Measurements from ENCODE around the gene MCRS1. TPM values are rescaled to one million over a fixed set of nuclear protein-coding genes. Genes with fewer than 3 reads are reported as not detected.
A peak's percentile ranks its signal among the peaks of the same experiment; 100 is the strongest.
"Not testable (repeated sequence)": the region's sequence is repeated elsewhere in the genome, so short reads cannot be mapped to it uniquely, and the experiment has no call there.

MCRS1 gene
- total RNA-seq, result 10 to 100 TPM; 42.4 to 73.6 (median 61.1) TPM

- Histone ChIP-seq H3K9me3 (no peaks in the 10 kb centered on the region), H3K4me3 (peak within 1 kb of the TSS; percentile 80), H3K27ac (peak within 1 kb of the TSS; percentile 87), H3K4me1 (peaks cover 30% of the 10 kb centered on the region), H3K36me3 (peaks cover 28% of the 10 kb centered on the region), H3K27me3 (no peaks in the 10 kb centered on the region)
- under 1% methylated on average over 51 of the region's 54 CpGs for WGBS
- TF ChIP-seq POLR2AphosphoS5 (IDR thresholded peaks at IDR 0.05) (peak in 2 of 3 donors; percentile 70 to 78), EP300 (IDR thresholded peaks at IDR 0.05) (no peak), CTCF (IDR thresholded peaks at IDR 0.05) (no peak), POLR2A (IDR thresholded peaks at IDR 0.05) (peak in 1 of 2 donors; percentile 66)
- DNase-seq (ENCODE audit: low spot score in 2 of 2), result peak; percentile 94
Measured at GRCh38 chr12:49567611-49568441, at the start of gene MCRS1. TSS of gene MCRS1 (minus strand) at chr12:49568142. CDS start at chr12:49566731, 1,411 bp downstream.

- 75% methylated on average over 5 of the region's 5 CpGs for WGBS
- H3K4me3 ChIP-seq, result no peak overlapping the region
- H3K36me3 ChIP-seq, result no peaks in the 10 kb centered on the region
- H3K9me3 ChIP-seq, result no peaks in the 10 kb centered on the region
- no peaks in the 10 kb centered on the region for H3K27me3 ChIP-seq
- TF ChIP-seq EP300 (IDR thresholded peaks at IDR 0.05) (no peak), CTCF (IDR thresholded peaks at IDR 0.05) (no peak), POLR2AphosphoS5 (IDR thresholded peaks at IDR 0.05) (no peak)
- peaks cover 7% of the 10 kb centered on the region for H3K4me1 ChIP-seq
- H3K27ac ChIP-seq, result no peak overlapping the region
- no peak for DNase-seq (ENCODE audit: low spot score in 2 of 2)
Measured at GRCh38 chr12:49616533-49617219, 48.7 kb upstream of the MCRS1 start.

- Histone ChIP-seq H3K27me3 (no peaks in the 10 kb centered on the region), H3K9me3 (no peaks in the 10 kb centered on the region), H3K27ac (no peak overlapping the region), H3K4me1 (no peaks in the 10 kb centered on the region), H3K36me3 (no peaks in the 10 kb centered on the region), H3K4me3 (no peak overlapping the region)
- TF ChIP-seq CTCF (IDR thresholded peaks at IDR 0.05) (no peak), EP300 (IDR thresholded peaks at IDR 0.05) (no peak), POLR2AphosphoS5 (IDR thresholded peaks at IDR 0.05) (no peak), POLR2A (IDR thresholded peaks at IDR 0.05) (no peak)
- no peak for DNase-seq (ENCODE audit: low spot score in 2 of 2)
- WGBS, result 90% methylated on average over 7 of the region's 7 CpGs
Measured at GRCh38 chr12:49615725-49616124, 47.8 kb upstream of the MCRS1 start.

- no peaks in the 10 kb centered on the region for H3K27me3 ChIP-seq
Measured at GRCh38 chr12:49612210-49612609, 44.3 kb upstream of the MCRS1 start.

GRCh38 chr12:49610785-49611184, 42.8 kb upstream of the MCRS1 start:
- not testable (repeated sequence) for H3K4me3 ChIP-seq; H3K27ac ChIP-seq; DNase-seq (ENCODE audit: low spot score in 2 of 2); H3K4me1 ChIP-seq; H3K36me3 ChIP-seq; H3K9me3 ChIP-seq; H3K27me3 ChIP-seq
- WGBS, result 97% methylated on average over 4 of the region's 4 CpGs

More at GRCh38 chr12:49612210-49612609, 44.3 kb upstream of the MCRS1 start:
- TF ChIP-seq CTCF (IDR thresholded peaks at IDR 0.05) (no peak), POLR2AphosphoS5 (IDR thresholded peaks at IDR 0.05) (no peak), EP300 (IDR thresholded peaks at IDR 0.05) (no peak), POLR2A (IDR thresholded peaks at IDR 0.05) (no peak)
- Histone ChIP-seq H3K4me3 (no peak overlapping the region), H3K27ac (no peak overlapping the region), H3K36me3 (no peaks in the 10 kb centered on the region), H3K4me1 (no peaks in the 10 kb centered on the region), H3K9me3 (no peaks in the 10 kb centered on the region)
- DNase-seq (ENCODE audit: low spot score in 2 of 2), result no peak
